Omental fat pad (tissue), 4 donors: ENCODE measurements around the gene SRCIN1. TPM values are rescaled to one million over a fixed set of nuclear protein-coding genes. Genes with fewer than 3 reads are reported as not detected.
A peak's percentile ranks its signal among the peaks of the same experiment; 100 is the strongest.

Experiments used
- ATAC-seq: fragments of 150-250 bp; one replicate; pipeline ENCODE4 v1.9.1; 2016; ENCODE audit warnings: mild to moderate bottlenecking, moderate library complexity; ENCODE audit not compliant: low FRiP score
- DNase-seq: peaks from one replicate; pipeline ENCODE4 v3.0.0-alpha.2; 2019; ENCODE audit warnings: low spot score
- CTCF ChIP-seq, 3 donors: fragments of 450-650 bp; IDR thresholded peaks; one replicate each; pipeline ENCODE4 v1.5.1; 2016 to 2017; ENCODE audit warnings: antibody characterized with exemption in 3 of 3, mild to moderate bottlenecking in 3 of 3, moderate library complexity in 2 of 3
- total RNA-seq, 4 donors: library from RNA; depleted of rRNA; stranded (reverse); fragments of >200 nt; gene quantifications; one replicate each; pipeline ENCODE4 v1.1.0, GENCODE V29; 2016

The SRCIN1 gene
- total RNA-seq, 4 donors from 2014 or later, result 1.2 to 5.6 (median 2.7) TPM

- no peak for TF ChIP-seq CTCF (IDR thresholded peaks at IDR 0.05)
- ATAC-seq (no peak), DNase-seq (no peak)
Measured at GRCh38 chr17:38560503-38561318, 45.0 kb downstream of the SRCIN1 start.

GRCh38 chr17:38559880-38560230 is 45.9 kb downstream of the SRCIN1 start:
- ATAC-seq, result no peak
- TF ChIP-seq CTCF (IDR thresholded peaks at IDR 0.05), result no peak
- no peak for DNase-seq

- DNase-seq (peak; percentile 76), ATAC-seq (peak; percentile 59)
- TF ChIP-seq CTCF (IDR thresholded peaks at IDR 0.05), result no peak
Measured at GRCh38 chr17:38559051-38559879, 46.5 kb downstream of the SRCIN1 start.

GRCh38 chr17:38558728-38559050 is 47.1 kb downstream of the SRCIN1 start:
- no peak for TF ChIP-seq CTCF (IDR thresholded peaks at IDR 0.05)
- peak; percentile 5 for ATAC-seq
- DNase-seq, result no peak

- TF ChIP-seq CTCF (IDR thresholded peaks at IDR 0.05), result no peak
- ATAC-seq, result peak; percentile 92
Measured at GRCh38 chr17:38557836-38558727, 47.7 kb downstream of the SRCIN1 start.

GRCh38 chr17:38557396-38557795 is 48.4 kb downstream of the SRCIN1 start:
- ATAC-seq, result no peak
- no peak for DNase-seq
- no peak for TF ChIP-seq CTCF (IDR thresholded peaks at IDR 0.05)

More at GRCh38 chr17:38557836-38558727, 47.7 kb downstream of the SRCIN1 start:
- peak; percentile 70 for DNase-seq
